Keratinocyte (primary cell): Measurements from ENCODE around the gene ELOB.

Experiments
- EZH2 ChIP-seq: IDR thresholded peaks from one replicate; pipeline ENCODE4 v1.6.1; 2012; ENCODE audit warnings: inconsistent platforms, mild to moderate bottlenecking, low read length, moderate library complexity
- TF ChIP-seq, protein P1 (sequence below), 3 experiments: IDR thresholded peaks in 1 of 3; conservative IDR thresholded peaks in 1 of 3; optimal IDR thresholded peaks in 1 of 3; 2 replicates in 2 of 3; 3 replicates in 1 of 3; pipeline versions ENCODE3 to v1.5.1; 2011; ENCODE audit warnings: low read length in 3 of 3, mild to moderate bottlenecking in 3 of 3, moderate library complexity in 2 of 3, control low read depth in 1 of 3, inconsistent platforms in 1 of 3; ENCODE audit not compliant: insufficient read depth in 2 of 3; ENCODE audit errors: extremely low read depth in 1 of 3

DNA sequence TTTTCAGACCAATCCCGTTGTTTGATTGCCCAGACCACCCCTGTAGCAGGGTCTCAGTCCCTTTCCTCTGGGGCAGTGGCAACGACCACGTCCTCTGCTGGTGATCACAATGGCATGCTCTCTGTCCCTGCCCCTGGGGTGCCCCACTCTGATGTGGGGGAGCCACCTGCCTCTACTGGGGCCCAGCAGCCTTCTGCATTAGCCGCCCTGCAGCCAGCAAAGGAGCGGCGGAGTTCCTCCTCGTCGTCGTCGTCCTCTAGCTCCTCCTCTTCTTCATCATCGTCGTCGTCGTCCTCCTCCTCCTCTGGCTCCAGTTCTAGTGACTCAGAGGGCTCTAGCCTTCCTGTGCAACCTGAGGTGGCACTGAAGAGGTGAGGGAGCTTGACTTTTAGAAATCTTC is 9.2 kb downstream of the ELOB start:
- TF ChIP-seq, protein P1, sequence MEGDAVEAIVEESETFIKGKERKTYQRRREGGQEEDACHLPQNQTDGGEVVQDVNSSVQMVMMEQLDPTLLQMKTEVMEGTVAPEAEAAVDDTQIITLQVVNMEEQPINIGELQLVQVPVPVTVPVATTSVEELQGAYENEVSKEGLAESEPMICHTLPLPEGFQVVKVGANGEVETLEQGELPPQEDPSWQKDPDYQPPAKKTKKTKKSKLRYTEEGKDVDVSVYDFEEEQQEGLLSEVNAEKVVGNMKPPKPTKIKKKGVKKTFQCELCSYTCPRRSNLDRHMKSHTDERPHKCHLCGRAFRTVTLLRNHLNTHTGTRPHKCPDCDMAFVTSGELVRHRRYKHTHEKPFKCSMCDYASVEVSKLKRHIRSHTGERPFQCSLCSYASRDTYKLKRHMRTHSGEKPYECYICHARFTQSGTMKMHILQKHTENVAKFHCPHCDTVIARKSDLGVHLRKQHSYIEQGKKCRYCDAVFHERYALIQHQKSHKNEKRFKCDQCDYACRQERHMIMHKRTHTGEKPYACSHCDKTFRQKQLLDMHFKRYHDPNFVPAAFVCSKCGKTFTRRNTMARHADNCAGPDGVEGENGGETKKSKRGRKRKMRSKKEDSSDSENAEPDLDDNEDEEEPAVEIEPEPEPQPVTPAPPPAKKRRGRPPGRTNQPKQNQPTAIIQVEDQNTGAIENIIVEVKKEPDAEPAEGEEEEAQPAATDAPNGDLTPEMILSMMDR (optimal IDR thresholded peaks at IDR 0.05 in 1 of 3, IDR thresholded peaks at IDR 0.05 in 1 of 3, conservative IDR thresholded peaks at IDR 0.05 in 1 of 3; ENCODE audit: extremely low read depth in 1 of 3, insufficient read depth in 2 of 3, low read length in 3 of 3) = no peak
- TF ChIP-seq EZH2 = no peak
